ENCODE data around the gene PRRC2B. TPM values are rescaled to one million over a fixed set of nuclear protein-coding genes. Genes with fewer than 3 reads are reported as not detected.

PRRC2B gene
- total and polyA plus RNA-seq, 2 of the 8 experiments (the other 6 are each of a cell fraction or from before 2014, with no cell fraction given): 37.3 to 249 TPM

GRCh38 chr9:131422241-131422792 lies 28.4 kb downstream of the PRRC2B start (continued):
- TF ChIP-seq RAD21 (IDR thresholded peaks at IDR 0.05 in 1 of 2, conservative IDR thresholded peaks at IDR 0.05 in 1 of 2; ENCODE audit: low read depth in 2 of 2, low read length in 2 of 2) (no peak), ATF2 (IDR thresholded peaks at IDR 0.05; ENCODE audit: low read length) (no peak), SUZ12 (IDR thresholded peaks at IDR 0.05; ENCODE audit: low read length) (no peak), RFX5 (IDR thresholded peaks at IDR 0.05; ENCODE audit: borderline replicate concordance, low read depth, low read length) (no peak), SP2 (IDR thresholded peaks at IDR 0.05; ENCODE audit: low read length) (no peak), BACH1 (IDR thresholded peaks at IDR 0.05; ENCODE audit: low read length) (no peak)

All from H1 (cell line).